Keratinocyte (primary cell): ENCODE measurements around the gene CEP290. TPM values are rescaled to one million over a fixed set of nuclear protein-coding genes. Genes with fewer than 3 reads are reported as not detected.

ENCODE experiments used
- DNase-seq: peaks from one replicate; pipeline ENCODE4 v3.0.0-alpha.2; 2011; ENCODE audit warnings: low read depth, missing footprints, low spot score
- FAIRE-seq: peaks from 2 replicates; lab custom pipeline; 2011; peaks lifted over from hg19 to GRCh38; lab: Jason Lieb, UNC
- H2AFZ ChIP-seq: 2 replicates; pipeline ENCODE4 v1.6.0; 2012; ENCODE audit warnings: low read length, control low read depth, inconsistent platforms; ENCODE audit not compliant: control insufficient read depth
- H3K27ac ChIP-seq: 2 replicates; pipeline ENCODE4 v1.5.1; 2011; ENCODE audit warnings: low read length; ENCODE audit not compliant: control insufficient read depth, insufficient read depth
- H3K27me3 ChIP-seq: 3 replicates; pipeline ENCODE4 v1.6.0; 2011; ENCODE audit warnings: low read length; ENCODE audit not compliant: control insufficient read depth, insufficient read depth; ENCODE audit errors: extremely low read depth
- H3K36me3 ChIP-seq, 2 experiments: 2 replicates in 1 of 2; 3 replicates in 1 of 2; pipeline ENCODE4 v1.5.1; 2011; ENCODE audit warnings: low read length in 2 of 2, mild to moderate bottlenecking in 1 of 2; ENCODE audit not compliant: control insufficient read depth in 2 of 2, insufficient read depth in 2 of 2; ENCODE audit errors: extremely low read depth in 1 of 2
- H3K4me1 ChIP-seq: 3 replicates; pipeline ENCODE4 v1.5.1; 2011; ENCODE audit warnings: low read length; ENCODE audit not compliant: control insufficient read depth, insufficient read depth; ENCODE audit errors: extremely low read depth
- H3K4me2 ChIP-seq: 3 replicates; pipeline ENCODE4 v1.6.0; 2011; ENCODE audit warnings: low read depth, low read length; ENCODE audit not compliant: control insufficient read depth, insufficient read depth; ENCODE audit errors: extremely low read depth
- H3K4me3 ChIP-seq, 3 experiments: fragments of 200-600 bp in 1 of 3; sonication (generic) in 1 of 3; 2 replicates in 2 of 3; 3 replicates in 1 of 3; pipeline ENCODE4 v1.5.1; 2011 to 2016; ENCODE audit warnings: low read length in 3 of 3, mild to moderate bottlenecking in 3 of 3, control low read depth in 2 of 3, inconsistent platforms in 1 of 3, low read depth in 1 of 3, mixed read lengths in 1 of 3, mixed run types in 1 of 3, moderate library complexity in 1 of 3; ENCODE audit not compliant: control insufficient read depth in 2 of 3, insufficient read depth in 2 of 3; ENCODE audit errors: extremely low read depth in 1 of 3
- H3K79me2 ChIP-seq: 2 replicates; pipeline ENCODE4 v1.6.0; 2012; ENCODE audit warnings: low read length; ENCODE audit not compliant: control insufficient read depth, insufficient read depth
- H3K9ac ChIP-seq: 3 replicates; pipeline ENCODE4 v1.6.0; 2011; ENCODE audit warnings: low read length; ENCODE audit not compliant: control insufficient read depth, insufficient read depth; ENCODE audit errors: extremely low read depth
- H3K9me1 ChIP-seq: 3 replicates; pipeline ENCODE4 v1.6.0; 2011; ENCODE audit warnings: low read length; ENCODE audit not compliant: control insufficient read depth, insufficient read depth; ENCODE audit errors: extremely low read depth
- H3K9me3 ChIP-seq: 2 replicates; pipeline ENCODE4 v1.5.1; 2012; ENCODE audit warnings: low read depth, low read length; ENCODE audit not compliant: control insufficient read depth
- H4K20me1 ChIP-seq: 3 replicates; pipeline ENCODE4 v1.6.0; 2011; ENCODE audit warnings: low read length; ENCODE audit not compliant: control insufficient read depth, insufficient read depth; ENCODE audit errors: extremely low read depth
- CTCF ChIP-seq, 3 experiments: IDR thresholded peaks in 1 of 3; conservative IDR thresholded peaks in 1 of 3; optimal IDR thresholded peaks in 1 of 3; 2 replicates in 2 of 3; 3 replicates in 1 of 3; pipeline versions ENCODE3 to v1.5.1; 2011; ENCODE audit warnings: low read length in 3 of 3, mild to moderate bottlenecking in 3 of 3, moderate library complexity in 2 of 3, control low read depth in 1 of 3, inconsistent platforms in 1 of 3; ENCODE audit not compliant: insufficient read depth in 2 of 3; ENCODE audit errors: extremely low read depth in 1 of 3
- EZH2 ChIP-seq: IDR thresholded peaks from one replicate; pipeline ENCODE4 v1.6.1; 2012; ENCODE audit warnings: inconsistent platforms, mild to moderate bottlenecking, low read length, moderate library complexity
- dilution Hi-C: fragments of 300-500 bp; cut with MboI; formaldehyde crosslinking; loops from one replicate; pipeline ENCODE4 v1.7.0; 2020; ENCODE audit warnings: low sequenced_read_pairs; ENCODE audit not compliant: extremely low pct_ligation_motif_present
- polyA plus RNA-seq, 5 experiments: library from polyadenylated mRNA; depleted of rRNA in 3 of 5; stranded (reverse) in 3 of 5; stranded (forward) in 1 of 5; unstranded in 1 of 5; fragments of >200 nt; gene quantifications; 1 replicate in 1 of 5; 2 replicates in 3 of 5; 3 replicates in 1 of 5; pipeline versions ENCODE4 v1.2.1 to v1.2.3, GENCODE V29; 2011 to 2012; ENCODE audit warnings: missing spikeins in 2 of 5, low read depth in 1 of 5, low replicate concordance in 1 of 5

The CEP290 gene
- polyA plus RNA-seq, 1 donor (not counting 4 experiments of a cell fraction or from before 2014, with no cell fraction given), result 5.6 TPM

GRCh38 chr12:88175544-88175943, 33.7 kb upstream of the CEP290 start:
- dilution Hi-C loops, result no loop called here

GRCh38 chr12:88172844-88173407, 31.0 kb upstream of the CEP290 start:
- no peak overlapping the region for H3K9ac ChIP-seq
- no peaks in the 10 kb centered on the region for H3K9me3 ChIP-seq
- dilution Hi-C loops, result no loop called here
- FAIRE-seq (no peak), DNase-seq (no peak)
- TF ChIP-seq EZH2 (no peak), CTCF (optimal IDR thresholded peaks at IDR 0.05 in 1 of 3, IDR thresholded peaks at IDR 0.05 in 1 of 3, conservative IDR thresholded peaks at IDR 0.05 in 1 of 3; ENCODE audit: extremely low read depth in 1 of 3, insufficient read depth in 2 of 3, low read length in 3 of 3) (no peak)
- no peaks in the 10 kb centered on the region for H3K9me1 ChIP-seq
- no peaks in the 10 kb centered on the region for H3K27me3 ChIP-seq
- H4K20me1 ChIP-seq, result no peaks in the 10 kb centered on the region
- H3K27ac ChIP-seq, result no peak overlapping the region
- no peak overlapping the region for H2AFZ ChIP-seq
- H3K4me3 ChIP-seq, result no peak overlapping the region
- H3K79me2 ChIP-seq, result no peaks in the 10 kb centered on the region
- H3K36me3 ChIP-seq, result peaks cover 1 to 9% of the 10 kb centered on the region in 2 experiments
- H3K4me2 ChIP-seq, result no peak overlapping the region
- no peaks in the 10 kb centered on the region for H3K4me1 ChIP-seq

More at GRCh38 chr12:88175544-88175943, 33.7 kb upstream of the CEP290 start:
- Histone ChIP-seq H3K9me1 (no peaks in the 10 kb centered on the region), H3K79me2 (no peaks in the 10 kb centered on the region), H2AFZ (no peak overlapping the region), H3K9ac (no peak overlapping the region), H3K4me2 (no peak overlapping the region), H3K27me3 (no peaks in the 10 kb centered on the region), H3K36me3 (peaks cover 2 to 8% of the 10 kb centered on the region in 2 experiments), H3K4me1 (no peaks in the 10 kb centered on the region), H3K9me3 (no peaks in the 10 kb centered on the region), H4K20me1 (no peaks in the 10 kb centered on the region), H3K4me3 (no peak overlapping the region), H3K27ac (no peak overlapping the region)
- DNase-seq, result no peak
- no peak for FAIRE-seq
- TF ChIP-seq EZH2 (no peak), CTCF (optimal IDR thresholded peaks at IDR 0.05 in 1 of 3, IDR thresholded peaks at IDR 0.05 in 1 of 3, conservative IDR thresholded peaks at IDR 0.05 in 1 of 3; ENCODE audit: extremely low read depth in 1 of 3, insufficient read depth in 2 of 3, low read length in 3 of 3) (no peak)
